Activated CD8-positive, alpha-beta memory T cell treated with anti-CD3 and anti-CD28 coated beads for 36 hours (primary cell): ENCODE data around the gene SLC25A20. TPM values are rescaled to one million over a fixed set of nuclear protein-coding genes. Genes with fewer than 3 reads are reported as not detected.
"Not testable (repeated sequence)": the region's sequence is repeated elsewhere in the genome, so short reads cannot be mapped to it uniquely, and the experiment has no call there.

Source experiments
- CTCF ChIA-PET: fragments of 350-600 bp; sonication (Branson Sonifier 250); formaldehyde crosslinking; loops from one replicate; lab custom pipeline; 2021; ENCODE audit warnings: antibody characterized with exemption; lab: Charles Lee
- POLR2A ChIA-PET: fragments of 350-600 bp; sonication (Branson Sonifier 250); formaldehyde crosslinking; loops from one replicate; lab custom pipeline; 2021; ENCODE audit warnings: antibody characterized with exemption; lab: Charles Lee
- total RNA-seq, 2 experiments: library from RNA; stranded (reverse); gene quantifications; one replicate each; pipeline ENCODE4 v1.2.3, GENCODE V29; 2021

The SLC25A20 gene
- total RNA-seq, 2 experiments from 2014 or later, result 21.3 to 24.1 TPM

GRCh38 chr3:48918388-48919214 lies 19.9 kb upstream of the SLC25A20 start, which contains the start of gene ARIH2:
TSS of gene ARIH2 (plus strand) at chr3:48918842. CDS start at chr3:48927559, 8,717 bp downstream.
- ChIA-PET POLR2A (interaction anchor here (0.6 to 3.0 kb wide), 11 partner anchors 10 to 175 kb away, joined by 3 to 49 read pairs (median 6); partner anchors contain the start of genes NDUFAF3, PRKAR2A, SLC25A20 and WDR6), CTCF (interaction anchor here (1.0 to 1.8 kb wide), 5 partner anchors 10 to 71 kb away, joined by 3 to 9 read pairs (median 4); partner anchors contain the start of genes P4HTM and SLC25A20)

DNA sequence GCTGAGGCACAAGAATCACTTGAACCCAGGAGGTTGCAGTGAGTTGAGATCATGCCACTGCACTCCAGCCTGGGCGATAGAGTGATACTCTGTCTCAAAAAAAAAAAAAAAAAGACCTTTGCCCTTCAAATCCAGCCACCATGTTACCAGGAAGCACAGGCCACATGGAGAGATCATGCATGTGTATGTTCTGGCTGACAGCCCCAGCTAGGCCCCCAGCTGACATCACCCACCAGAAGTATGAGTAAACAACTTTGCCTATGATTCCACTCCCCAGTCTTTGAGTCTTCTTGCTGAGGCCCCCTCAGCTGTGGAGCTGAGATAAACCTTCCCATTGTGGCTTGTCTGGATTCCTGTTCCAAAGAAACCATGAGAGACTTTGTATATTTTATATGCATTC lies 16.6 kb upstream of the SLC25A20 start:
- CTCF ChIA-PET, result interaction anchor here (0.7 to 1.6 kb wide), 2 partner anchors 11 to 534 kb away, joined by 3 read pairs; no protein-coding TSS in a partner anchor
- POLR2A ChIA-PET, result no interaction called here

- POLR2A ChIA-PET, result not testable (repeated sequence)
- CTCF ChIA-PET, result interaction anchor here (1.0 kb wide), 1 partner anchor 115 kb away, joined by 4 read pairs; the partner anchor contains the start of gene NDUFAF3
Measured at GRCh38 chr3:48907026-48907425, 8.3 kb upstream of the SLC25A20 start.

GRCh38 chr3:48899273-48899672 lies 591 bp upstream of the SLC25A20 start:
- POLR2A ChIA-PET, result interaction anchor here (0.6 to 2.7 kb wide), 4 partner anchors 20 to 109 kb away, joined by 3 to 23 read pairs (median 5); partner anchors contain the start of genes ARIH2 and PRKAR2A
- CTCF ChIA-PET, result interaction anchor here (1.1 kb wide), 1 partner anchor 20 kb away, joined by 3 read pairs; the partner anchor contains the start of gene ARIH2

DNA sequence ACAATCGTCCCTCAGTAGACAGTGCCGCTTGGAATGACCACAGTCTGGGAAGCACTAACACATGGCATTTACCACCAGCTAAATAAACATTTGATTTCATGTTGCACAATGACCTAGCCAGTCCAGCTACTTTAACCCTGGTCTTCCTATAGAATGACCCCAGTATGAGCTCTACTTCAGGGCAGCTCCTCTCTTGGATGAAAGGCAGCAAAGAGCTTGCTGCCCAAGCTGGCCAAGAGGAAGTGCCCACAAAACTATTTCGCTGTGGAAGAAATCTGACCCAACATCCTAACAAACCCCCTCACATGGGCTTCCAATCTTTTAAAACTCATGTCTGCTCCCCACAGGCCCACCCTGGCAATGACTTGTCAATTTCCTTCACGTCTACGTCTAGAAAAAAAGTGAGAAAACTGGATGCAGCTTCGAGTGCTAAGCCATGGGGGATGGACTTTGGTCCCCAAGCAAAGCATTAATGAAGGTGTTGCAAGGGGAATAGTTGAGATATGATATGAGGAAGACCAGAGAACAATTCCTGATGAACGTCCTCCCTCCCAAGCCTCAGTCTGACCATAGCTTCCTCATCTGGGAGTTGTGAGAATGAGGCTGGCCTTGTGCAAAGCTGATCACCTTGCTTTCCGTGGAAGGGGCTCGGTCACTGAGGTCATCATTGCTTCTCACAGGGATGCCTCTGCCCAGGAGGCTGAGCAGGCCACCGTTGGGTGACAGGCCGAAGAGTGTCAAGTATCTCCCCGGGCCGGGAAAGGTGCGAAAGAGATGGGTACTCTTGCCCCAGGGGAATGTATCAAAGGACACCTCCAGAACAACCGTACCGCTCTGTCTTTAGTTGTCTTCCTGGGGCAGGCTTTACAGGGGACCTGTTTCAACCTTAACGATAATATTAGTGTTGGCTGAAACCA lies 964 bp downstream of the SLC25A20 start:
- POLR2A ChIA-PET, result interaction anchor here (0.6 to 2.7 kb wide), 4 partner anchors 11 to 50 kb away, joined by 4 to 23 read pairs (median 5); partner anchors contain the start of genes ARIH2 and PRKAR2A

DNA sequence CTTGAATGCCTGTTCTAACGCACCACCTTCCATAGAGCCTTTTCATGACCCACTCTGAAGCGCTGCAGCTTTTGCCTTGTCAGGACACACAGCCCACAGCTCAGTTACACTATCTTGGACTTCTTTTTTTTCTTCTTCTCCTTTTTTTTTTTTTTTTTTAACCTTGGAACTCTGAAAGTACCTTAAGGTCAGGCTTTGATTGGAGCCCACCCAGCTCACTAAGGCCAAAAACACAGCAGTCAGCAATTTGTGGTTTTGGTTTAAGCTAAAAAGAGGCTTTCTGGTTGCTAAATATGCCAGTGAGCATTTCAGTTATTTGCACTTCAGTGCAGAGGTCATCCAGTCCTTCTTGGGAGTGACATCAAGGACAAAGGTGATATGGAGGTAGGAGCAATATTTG lies 1.7 kb downstream of the SLC25A20 start:
- ChIA-PET CTCF (interaction anchor here (0.7 to 0.8 kb wide), 3 partner anchors 16 to 1298 kb away, joined by 3 to 5 read pairs (median 3); no protein-coding TSS in a partner anchor), POLR2A (interaction anchor here (0.6 to 0.7 kb wide), 2 partner anchors 10 to 42 kb away, joined by 4 to 9 read pairs; no protein-coding TSS in a partner anchor)

More for the DNA sequence above, 964 bp downstream of the SLC25A20 start:
- CTCF ChIA-PET, result interaction anchor here (0.7 to 1.0 kb wide), 5 partner anchors 16 to 1297 kb away, joined by 3 to 5 read pairs (median 4); partner anchors contain the start of gene PRKAR2A

DNA sequence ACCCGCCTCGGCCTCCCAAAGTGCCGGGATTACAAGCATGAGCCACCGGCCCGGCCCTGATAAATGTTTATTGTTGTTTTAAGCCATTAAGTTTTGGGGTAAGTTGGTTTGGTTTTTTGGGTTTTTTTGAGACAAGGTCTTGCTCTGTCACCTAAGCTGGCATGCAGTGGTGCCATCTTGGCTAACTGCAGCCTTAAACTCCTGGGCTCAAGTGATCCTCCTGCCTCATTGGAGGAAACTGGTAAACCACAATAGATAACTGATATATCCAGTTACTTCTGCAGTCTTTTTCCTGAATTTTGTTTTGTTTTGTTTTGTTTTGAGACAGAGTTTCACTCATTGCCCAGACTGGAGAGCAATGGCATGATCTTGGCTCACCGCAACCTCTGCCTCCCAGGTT lies 4.2 kb downstream of the SLC25A20 start:
- CTCF ChIA-PET, result interaction anchor here (0.6 kb wide), 1 partner anchor 973 kb away, joined by 4 read pairs; no protein-coding TSS in a partner anchor
- POLR2A ChIA-PET, result interaction anchor here (0.7 kb wide), 1 partner anchor 464 kb away, joined by 5 read pairs; no protein-coding TSS in a partner anchor

- CTCF ChIA-PET, result no interaction called here
- POLR2A ChIA-PET, result no interaction called here
Measured at GRCh38 chr3:48891606-48892005, 7.1 kb downstream of the SLC25A20 start.

GRCh38 chr3:48885753-48886152 lies 12.9 kb downstream of the SLC25A20 start:
- CTCF ChIA-PET, result no interaction called here
- POLR2A ChIA-PET, result no interaction called here

DNA sequence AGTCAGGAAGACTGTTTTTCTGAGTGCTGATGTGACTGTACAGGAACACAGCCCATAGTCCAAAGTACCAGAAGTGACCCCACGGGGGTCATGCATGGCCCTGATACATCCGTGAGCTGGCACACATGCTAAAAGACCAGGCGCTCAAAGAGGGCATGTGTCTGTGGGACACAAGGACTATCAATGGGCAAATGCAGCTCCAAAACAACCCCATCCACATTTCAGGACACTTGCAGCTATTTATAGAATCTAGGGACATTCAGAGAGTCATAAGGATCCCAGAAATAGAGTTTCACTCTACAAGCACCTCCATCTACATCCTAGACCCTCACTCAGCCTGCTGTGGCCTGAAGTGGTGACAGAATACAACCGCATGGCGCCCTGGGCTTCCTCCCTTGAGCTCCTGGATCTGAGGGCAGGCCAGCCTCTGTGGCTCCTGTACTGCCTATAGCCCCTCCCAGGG lies 17.0 kb downstream of the SLC25A20 start:
- POLR2A ChIA-PET, result no interaction called here

DNA sequence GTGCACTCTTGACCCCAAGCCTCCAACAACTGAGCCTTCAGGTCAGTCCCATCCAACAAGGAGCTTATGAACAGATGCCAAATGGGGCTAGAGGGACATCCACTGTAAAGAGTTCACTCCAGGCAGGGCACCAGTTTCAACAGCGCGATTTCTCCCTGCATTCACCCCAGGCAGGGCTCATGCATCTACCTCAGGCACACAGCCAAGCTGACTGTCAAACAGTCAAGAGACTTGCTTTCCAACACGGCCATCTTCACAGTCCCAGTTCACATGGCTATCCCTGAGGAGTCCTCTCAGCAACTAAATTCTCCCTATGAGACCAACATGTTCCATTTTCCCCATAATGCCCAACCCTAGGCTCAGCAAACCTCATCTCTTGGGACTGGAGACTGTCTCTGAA lies 17.7 kb downstream of the SLC25A20 start:
- POLR2A ChIA-PET, result no interaction called here
- CTCF ChIA-PET, result no interaction called here

More for the DNA sequence above, 17.0 kb downstream of the SLC25A20 start:
- CTCF ChIA-PET, result no interaction called here

- POLR2A ChIA-PET, result no interaction called here
- CTCF ChIA-PET, result interaction anchor here (0.7 kb wide), 1 partner anchor 70 kb away, joined by 3 read pairs; no protein-coding TSS in a partner anchor
Measured at GRCh38 chr3:48879994-48880377, 18.7 kb downstream of the SLC25A20 start.

DNA sequence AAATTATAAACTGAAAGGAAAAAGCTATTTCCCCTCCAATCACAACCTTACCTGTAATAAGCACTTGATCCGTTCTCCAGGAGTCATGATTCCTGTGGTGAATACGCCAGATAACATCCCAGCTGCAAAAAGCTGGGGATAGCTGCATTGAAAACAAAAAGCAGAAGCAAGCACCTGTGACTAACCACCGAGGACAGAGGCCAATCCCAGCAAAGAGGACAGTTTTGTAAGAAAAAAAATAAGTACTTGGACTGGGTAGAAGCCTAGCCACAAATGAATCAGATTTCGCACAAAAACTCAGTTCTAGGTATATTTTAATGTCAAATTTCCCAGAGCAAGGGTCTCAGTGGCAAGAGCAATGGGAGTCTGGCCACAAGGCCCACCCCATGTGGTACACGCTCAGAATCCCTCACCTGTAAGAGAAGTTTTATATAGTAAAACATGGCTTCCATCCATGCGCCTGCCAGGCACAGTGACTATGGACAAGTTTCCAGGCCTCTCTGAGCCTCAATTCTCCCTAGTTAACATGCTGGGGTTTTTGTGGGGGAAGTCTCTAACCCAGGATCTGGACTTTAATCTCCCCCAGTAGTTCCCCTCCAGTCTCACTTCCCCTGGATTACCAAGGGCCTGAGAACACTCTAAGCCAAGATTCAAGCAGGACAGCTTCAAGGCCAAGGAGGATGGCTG lies 19.2 kb downstream of the SLC25A20 start:
- POLR2A ChIA-PET, result no interaction called here
- CTCF ChIA-PET, result no interaction called here

- ChIA-PET POLR2A (no interaction called here), CTCF (no interaction called here)
Measured at GRCh38 chr3:48877671-48878070, 21.0 kb downstream of the SLC25A20 start.

DNA sequence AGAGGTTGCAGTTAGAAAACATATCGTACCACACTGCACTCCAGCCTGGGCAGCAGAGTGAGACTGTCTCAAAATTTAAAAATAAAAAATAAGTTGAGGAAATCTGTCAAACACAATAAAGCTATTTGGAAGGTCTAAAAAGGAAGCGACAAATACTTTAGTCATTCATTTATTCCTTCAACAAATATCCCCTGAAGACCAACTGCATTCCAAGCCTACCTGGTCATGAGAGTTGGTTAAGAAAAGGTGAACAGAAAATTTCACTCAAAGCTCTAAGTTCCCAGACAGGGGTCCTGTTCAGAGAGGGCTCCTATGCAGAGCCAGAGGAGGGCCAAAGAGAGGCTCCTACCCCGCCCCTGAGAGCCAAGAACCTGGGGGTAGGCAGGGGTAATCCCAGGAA lies 35.6 kb downstream of the SLC25A20 start:
- POLR2A ChIA-PET, result no interaction called here
- CTCF ChIA-PET, result interaction anchor here (0.6 kb wide), 1 partner anchor 1417 kb away, joined by 3 read pairs; no protein-coding TSS in a partner anchor

GRCh38 chr3:48859206-48859605 lies 39.5 kb downstream of the SLC25A20 start:
- ChIA-PET POLR2A (no interaction called here), CTCF (no interaction called here)

DNA sequence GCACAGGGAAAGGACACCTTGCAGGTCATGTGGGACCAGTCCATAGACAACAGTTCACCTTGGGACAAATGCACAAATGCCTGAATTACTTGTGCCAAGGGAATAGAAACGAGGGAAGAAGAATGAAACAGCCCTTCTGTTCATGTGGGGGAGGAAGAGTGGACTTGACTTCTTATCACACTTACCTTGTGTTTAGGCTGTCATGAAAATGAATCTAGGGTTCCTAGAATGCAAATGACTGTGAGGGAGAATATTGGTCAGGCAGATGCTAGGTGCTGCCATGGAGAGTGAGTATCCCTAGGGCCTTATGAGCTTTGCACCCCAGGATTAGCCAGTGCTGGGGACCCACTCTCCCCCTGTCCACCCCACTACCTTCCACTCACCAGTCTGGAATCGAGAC lies 40.0 kb downstream of the SLC25A20 start:
- POLR2A ChIA-PET, result no interaction called here
- CTCF ChIA-PET, result no interaction called here

DNA sequence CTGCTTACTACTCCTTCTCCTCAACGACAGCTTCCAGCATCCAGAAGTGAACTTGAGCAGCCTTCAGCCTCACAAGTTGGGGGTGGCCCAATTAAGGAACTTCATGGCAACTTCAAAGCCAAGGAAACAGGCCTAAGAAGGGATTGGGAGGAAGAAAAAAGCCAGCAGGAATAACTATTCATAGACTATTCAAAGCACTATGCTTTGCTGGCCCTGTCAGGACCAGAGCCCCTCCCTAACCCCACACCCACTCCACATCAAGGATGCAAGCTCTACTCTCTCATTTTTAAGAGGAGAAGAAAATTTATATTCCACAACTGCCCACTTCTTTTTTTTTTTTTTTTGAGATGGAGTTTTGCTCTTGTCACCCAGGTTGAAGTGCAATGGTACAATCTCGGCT lies 41.0 kb downstream of the SLC25A20 start:
- ChIA-PET POLR2A (no interaction called here), CTCF (interaction anchor here (1.1 kb wide), 1 partner anchor 9 kb away, joined by 3 read pairs; no protein-coding TSS in a partner anchor)
